Anterior cingulate cortex (tissue), 58 donors: ENCODE measurements around the gene DPH6.

ENCODE experiments used
- DNase-seq, 58 donors: peaks; one replicate each; lab custom pipeline; 2025; lab: John Stamatoyannopoulos, UW

The DPH6 gene

DNA sequence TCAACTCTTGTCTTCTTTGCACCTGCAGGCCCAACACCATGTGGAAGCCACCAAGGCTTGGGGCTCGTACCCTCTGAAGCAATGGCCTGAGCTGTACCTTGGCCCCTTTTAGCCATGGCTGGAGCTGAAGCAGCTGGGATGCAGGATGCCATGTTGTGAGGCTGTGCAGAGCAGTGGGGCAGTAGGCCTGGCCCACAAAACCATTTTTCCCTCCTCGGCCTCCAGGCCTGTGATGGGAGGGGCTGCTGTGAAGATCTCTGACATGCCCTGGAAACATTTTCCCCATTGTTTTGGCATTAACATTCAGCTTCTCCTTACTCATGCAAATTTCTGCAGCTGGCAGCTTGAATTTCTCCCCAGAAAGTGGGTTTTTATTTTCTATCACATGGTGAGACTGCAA, 58.5 kb downstream of the DPH6 start:
- no peak for DNase-seq

DNA sequence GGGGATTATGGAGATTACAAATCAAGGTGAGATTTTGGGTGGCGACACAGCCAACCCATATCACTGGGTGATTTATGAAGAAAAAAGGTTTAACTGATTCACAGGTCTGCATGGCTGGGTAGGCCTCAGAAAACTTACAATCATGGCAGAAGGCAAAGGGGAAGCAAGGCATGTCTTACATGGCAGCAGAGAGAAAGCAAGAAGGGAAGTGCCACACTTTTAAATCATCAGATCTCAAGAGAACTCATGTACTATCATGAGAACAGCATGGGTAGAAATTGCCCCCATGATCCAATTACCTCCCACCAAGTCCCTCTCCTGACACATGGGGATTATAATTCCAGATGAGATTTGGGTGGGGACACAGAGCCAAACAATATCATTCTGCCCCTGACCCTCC, 59.7 kb downstream of the DPH6 start:
- DNase-seq, result no peak

DNA sequence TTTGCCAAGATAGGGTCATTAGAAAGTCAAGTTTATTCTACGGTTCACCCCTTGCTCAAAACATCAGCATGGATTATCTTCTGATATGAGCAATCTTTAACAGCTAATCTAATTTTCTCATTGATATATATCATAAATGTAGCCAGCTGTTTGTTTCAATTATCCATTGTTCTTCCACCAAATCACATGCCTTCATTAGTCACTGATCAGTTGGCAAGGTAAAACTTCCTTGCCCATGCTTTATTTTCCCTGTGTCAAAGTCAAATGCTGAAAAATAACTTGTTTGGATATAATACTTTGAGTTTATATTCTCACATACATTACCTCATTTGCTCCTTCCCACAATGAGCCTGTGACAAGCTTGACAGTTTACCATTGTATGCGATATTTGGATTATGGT, 60.6 kb downstream of the DPH6 start:
- no peak for DNase-seq

- no peak for DNase-seq
Measured at GRCh38 chr15:35484231-35484945, 61.6 kb downstream of the DPH6 start.

DNA sequence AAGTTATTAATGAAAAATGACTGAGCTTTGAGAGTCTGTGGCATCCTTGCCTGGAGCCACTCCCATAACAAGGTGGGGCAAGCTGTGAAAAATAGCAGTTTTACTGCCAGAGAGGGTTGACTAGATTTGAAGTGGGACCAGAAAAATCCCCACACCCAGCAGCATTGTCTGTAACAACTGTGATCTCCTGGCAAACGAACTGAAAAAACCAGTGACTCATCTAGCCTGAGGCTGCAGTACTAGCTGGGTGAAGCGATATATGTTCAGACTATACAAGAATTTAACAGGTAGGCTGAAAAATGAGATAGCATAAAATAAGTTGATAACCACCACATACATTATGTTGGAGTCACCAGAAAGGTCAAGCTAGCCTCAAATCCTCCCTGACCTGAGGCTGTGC, 64.0 kb downstream of the DPH6 start:
- DNase-seq, result peak in 1 of 58 donors; percentile 0

DNA sequence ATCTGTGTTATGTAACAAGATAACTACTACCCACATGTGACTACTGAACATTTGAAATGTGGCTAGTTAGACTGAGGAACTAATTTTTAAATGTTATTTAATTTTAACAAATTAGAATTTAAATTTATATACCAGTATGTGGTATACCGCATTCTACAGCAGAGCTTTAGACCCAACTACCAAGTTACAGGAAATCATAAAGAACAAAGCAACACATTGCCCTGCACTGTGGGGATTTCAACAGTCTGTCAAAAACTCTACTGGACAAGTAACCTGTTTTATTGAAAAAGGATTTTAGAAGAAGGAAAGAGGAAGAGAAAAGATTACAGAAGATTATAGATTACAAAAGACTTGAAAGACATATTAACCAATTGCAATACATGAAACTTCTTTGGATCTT, 64.9 kb downstream of the DPH6 start:
- DNase-seq, result no peak

DNA sequence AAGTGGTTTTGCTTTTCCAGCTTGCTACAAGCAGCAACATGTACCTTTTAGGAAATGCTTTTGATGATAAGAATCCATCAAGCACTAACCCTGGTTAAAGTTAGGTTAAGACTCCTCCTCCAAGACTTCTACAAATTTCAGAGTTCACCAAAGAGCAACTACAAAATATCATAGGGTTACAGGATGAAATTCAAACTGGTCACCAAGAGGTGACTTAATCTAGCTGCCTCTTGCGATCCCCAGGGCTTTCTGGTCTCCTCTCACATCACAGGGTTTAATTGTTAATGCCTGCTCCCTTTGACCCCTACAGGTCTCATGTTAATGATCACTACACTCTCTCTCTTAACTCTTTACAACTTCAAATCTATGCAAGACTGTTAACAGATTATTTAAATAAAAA, 66.5 kb downstream of the DPH6 start:
- DNase-seq, result no peak

DNA sequence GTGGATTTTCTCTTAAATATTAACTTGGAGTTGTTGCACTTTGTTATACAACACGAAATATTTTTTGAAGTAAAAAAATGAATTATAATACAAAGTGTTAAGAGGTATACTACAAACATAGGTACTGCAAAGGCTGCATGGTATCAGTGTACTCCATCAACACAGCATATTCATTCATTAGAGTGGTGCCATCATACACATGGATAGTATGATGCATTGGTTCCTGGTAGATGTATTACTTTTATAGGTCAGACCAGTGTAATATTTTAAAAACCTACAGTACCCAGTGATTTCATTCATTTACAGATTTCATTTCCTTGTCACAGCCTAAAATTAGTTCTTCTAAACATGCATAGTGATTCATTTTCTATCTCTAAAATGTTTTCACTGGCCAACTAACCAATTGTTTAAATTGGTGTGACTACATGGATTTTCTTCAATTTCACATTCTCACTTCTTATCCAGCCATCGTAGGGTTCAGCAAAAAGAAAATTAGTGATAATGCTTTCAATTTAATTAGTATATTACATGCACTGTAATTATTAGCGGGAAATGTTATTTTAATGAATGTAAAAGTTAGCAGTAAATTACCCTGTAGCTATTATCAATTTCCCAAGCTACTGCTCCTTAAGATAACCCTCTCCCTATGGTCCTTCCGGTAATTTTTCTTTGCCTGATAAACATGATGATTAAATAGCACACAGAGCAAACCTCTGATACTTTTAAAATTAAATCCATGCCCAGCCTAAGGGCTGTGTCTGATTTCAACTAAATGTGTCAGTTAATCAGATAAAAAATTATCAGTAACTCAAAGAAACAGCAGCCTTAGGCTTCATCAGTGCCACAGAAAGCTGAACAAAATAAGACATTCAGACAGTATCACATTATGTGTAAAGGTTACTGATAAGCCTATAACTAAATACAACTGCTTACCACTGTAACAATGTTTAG, 68.4 kb downstream of the DPH6 start:
- no peak for DNase-seq

GRCh38 chr15:35471024-35471423, 74.9 kb downstream of the DPH6 start:
- DNase-seq, result no peak

DNA sequence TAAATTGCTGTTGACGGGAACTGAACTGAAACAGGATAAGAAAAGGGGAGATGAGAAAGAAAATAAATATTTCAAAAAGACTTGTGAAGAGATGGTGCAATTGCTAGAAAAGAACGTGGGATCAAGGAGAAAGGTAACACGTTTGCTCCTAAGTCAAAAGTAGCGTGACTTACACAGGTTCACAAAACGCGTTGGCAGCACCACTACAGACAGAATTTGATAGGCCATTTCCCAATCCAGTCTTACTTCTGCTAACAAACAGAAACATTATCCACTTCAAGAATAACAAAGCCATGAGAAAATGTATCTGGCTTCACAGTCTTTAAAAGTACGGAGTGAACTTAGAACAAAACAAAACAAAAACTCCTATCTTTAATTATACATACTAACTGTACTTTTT, 75.5 kb downstream of the DPH6 start:
- no peak for DNase-seq

DNA sequence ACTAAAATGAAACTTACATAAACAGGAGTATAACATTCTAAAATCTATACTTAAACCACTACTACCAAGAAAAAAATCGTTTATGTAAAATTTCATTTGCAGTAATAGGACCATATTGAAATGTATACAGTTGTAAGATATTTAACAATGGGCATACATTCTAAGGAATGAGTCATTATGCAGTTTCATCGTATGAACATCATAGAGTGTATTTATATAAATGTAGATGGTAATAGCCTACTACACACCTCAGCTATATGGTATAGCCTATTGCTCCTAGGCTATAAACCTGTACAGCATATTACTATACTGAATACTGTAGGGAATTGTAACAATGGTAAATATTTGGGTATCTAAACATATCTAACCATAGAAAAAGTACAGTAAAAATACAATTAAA, 79.5 kb downstream of the DPH6 start:
- no peak for DNase-seq

DNA sequence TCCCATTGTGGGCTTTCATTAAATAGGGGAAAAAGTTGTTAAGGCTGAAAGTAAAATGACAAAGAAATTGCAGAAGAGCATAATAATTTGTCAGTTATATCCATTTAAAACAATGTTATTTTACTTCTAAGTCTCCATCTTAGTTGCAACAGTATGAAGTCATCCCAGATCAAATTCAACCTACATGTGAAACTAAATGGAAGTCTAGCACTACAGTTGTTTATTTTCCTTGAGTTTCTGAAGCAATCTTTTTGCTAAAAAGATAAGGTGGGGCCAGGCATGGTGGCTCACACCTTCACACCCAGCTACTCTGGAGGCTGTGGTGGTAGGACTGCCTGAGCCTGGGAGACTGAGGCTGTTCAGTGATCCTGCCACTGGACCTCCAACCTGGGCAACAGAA, 80.2 kb downstream of the DPH6 start:
- DNase-seq, result no peak

DNA sequence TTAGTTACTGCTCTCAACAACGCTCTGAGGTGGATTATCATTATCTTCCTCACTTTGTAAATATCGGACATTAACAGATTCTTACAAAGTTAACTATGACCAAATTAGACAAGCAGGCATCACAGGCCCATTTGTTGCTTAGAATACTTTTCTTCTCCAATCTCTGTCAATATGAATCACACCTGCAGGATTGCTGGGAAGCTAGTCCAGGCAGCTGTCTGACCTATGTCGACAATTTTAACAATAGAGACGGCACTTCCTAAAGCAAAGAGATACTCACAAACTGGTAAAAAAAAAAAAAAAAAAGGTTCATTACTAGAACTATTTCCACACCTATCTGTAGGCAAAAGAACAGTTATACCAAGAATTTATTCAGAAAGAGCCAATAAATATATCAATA, 85.3 kb downstream of the DPH6 start:
- DNase-seq, result no peak

GRCh38 chr15:35458176-35458856, 87.6 kb downstream of the DPH6 start:
- no peak for DNase-seq

DNA sequence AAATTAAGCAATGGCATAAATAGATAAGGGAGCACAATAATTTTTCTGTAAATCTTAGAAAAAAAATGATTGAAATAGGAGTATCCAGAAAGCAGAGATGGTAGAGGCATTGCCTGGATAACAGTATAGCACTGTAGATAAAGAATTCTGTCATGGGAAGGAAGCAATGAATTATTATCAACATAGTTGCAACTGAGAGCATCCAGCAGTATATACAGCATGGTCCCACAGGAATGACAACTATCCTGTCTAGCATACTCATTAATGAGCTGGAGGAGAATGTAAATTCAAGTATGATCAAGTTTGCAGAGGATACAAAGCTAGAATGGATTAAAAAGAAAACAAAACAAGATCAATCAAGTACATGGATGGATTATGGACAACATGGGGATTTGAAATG, 90.8 kb downstream of the DPH6 start:
- no peak for DNase-seq

- no peak for DNase-seq
Measured at GRCh38 chr15:35450492-35450891, 95.5 kb downstream of the DPH6 start.

- DNase-seq, result no peak
Measured at GRCh38 chr15:35448294-35448693, 97.7 kb downstream of the DPH6 start.

- DNase-seq, result no peak
Measured at GRCh38 chr15:35445891-35446290, 100.1 kb downstream of the DPH6 start.

DNA sequence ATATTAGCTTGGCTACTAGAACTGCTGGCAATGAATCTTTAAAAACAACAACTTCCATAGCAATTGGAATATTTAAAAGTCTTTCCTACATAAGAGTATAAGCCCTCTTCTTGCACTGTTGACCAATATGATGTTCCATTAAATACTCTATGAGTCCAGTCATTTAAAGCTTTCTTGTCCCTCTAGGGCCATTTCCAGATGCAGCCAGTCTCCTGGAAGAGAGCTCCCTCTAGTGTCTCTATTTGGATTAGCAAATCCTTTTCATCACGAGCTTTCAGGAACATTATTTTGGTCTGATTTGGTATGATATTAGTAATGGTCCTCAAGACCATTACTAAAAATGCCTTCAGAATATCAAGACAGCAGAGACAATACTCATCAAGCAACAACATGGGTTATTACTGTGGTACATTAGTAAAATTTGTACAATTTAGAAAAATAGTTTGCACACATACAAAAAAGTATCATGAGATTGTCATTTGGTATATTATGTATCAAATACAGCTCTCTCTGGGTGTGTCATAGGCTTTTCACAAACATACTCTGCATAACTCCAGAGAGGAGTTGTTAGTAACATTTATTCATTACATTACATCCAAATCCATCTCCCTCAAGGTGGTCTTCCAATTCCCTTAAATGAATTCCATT, 101.3 kb downstream of the DPH6 start:
- DNase-seq, result peak in 1 of 58 donors; percentile 9

DNA sequence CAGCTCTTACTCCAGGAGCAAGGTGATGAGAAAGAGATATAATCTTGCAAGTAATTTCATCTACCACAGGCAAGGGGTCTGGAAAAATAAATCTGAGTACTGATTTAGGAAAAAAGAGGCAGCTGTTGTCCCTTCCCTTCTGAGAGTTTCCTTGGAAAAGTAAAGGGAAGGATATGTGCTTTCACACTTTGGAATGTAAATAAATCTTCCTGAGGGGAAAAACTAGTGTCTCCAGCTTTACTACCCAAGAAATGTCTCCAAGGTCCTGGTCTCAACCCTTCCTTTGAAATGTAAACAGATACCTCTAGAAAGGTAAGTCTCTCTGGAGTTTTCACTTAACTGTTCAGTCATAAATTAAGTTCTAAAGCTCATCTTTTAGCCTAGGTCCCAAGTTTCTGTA, 102.6 kb downstream of the DPH6 start:
- DNase-seq, result no peak

- DNase-seq, result no peak
Measured at GRCh38 chr15:35442742-35443141, 103.2 kb downstream of the DPH6 start.
